H1 (cell line): ENCODE data around the gene BBS4. TPM values are rescaled to one million over a fixed set of nuclear protein-coding genes. Genes with fewer than 3 reads are reported as not detected.

ENCODE experiments used
- CTCF ChIA-PET: fragments of 300-600 bp; sonication (Branson Sonifier 250); formaldehyde crosslinking; loops from one replicate; lab custom pipeline; 2021; ENCODE audit not compliant: partially characterized antibody; lab: Charles Lee
- POLR2A ChIA-PET: fragments of 300-600 bp; sonication (Branson Sonifier 250); formaldehyde crosslinking; loops from one replicate; lab custom pipeline; 2021; ENCODE audit warnings: inconsistent platforms; ENCODE audit not compliant: partially characterized antibody; lab: Charles Lee
- DNase-seq, 2 experiments: peaks; one replicate each; pipeline versions ENCODE4 v3.0.0 to v3.0.0-alpha.2; 2010 to 2022; ENCODE audit warnings: low spot score in 2 of 2, low read depth in 1 of 2, mixed read lengths in 1 of 2
- FAIRE-seq: peaks from 2 replicates; lab custom pipeline; 2011; peaks lifted over from hg19 to GRCh38; lab: Jason Lieb, UNC
- H2AFZ ChIP-seq: 2 replicates; pipeline ENCODE4 v1.8.1; 2012; ENCODE audit warnings: low read length, inconsistent platforms
- H2AK5ac ChIP-seq: 2 replicates; pipeline ENCODE4 v1.6.1; 2013; ENCODE audit warnings: low read depth, low read length
- H2BK120ac ChIP-seq: replicated peaks from 2 replicates; pipeline ENCODE3; 2013; ENCODE audit warnings: low read depth, low read length, inconsistent platforms
- H2BK12ac ChIP-seq: 2 replicates; pipeline ENCODE4 v1.6.1; 2013; ENCODE audit warnings: low read depth, low read length
- H2BK15ac ChIP-seq: 2 replicates; pipeline ENCODE4 v1.6.1; 2013; ENCODE audit warnings: low read length
- H2BK20ac ChIP-seq: 2 replicates; pipeline ENCODE4 v1.6.1; 2013; ENCODE audit warnings: low read length
- H2BK5ac ChIP-seq: 2 replicates; pipeline ENCODE4 v1.6.1; 2013; ENCODE audit warnings: low read depth, low read length
- H3K14ac ChIP-seq: 2 replicates; pipeline ENCODE4 v1.6.1; 2013; ENCODE audit warnings: inconsistent platforms; ENCODE audit not compliant: insufficient read length
- H3K18ac ChIP-seq: 2 replicates; pipeline ENCODE4 v1.6.1; 2013; ENCODE audit warnings: low read length; ENCODE audit errors: extremely low read depth
- H3K23ac ChIP-seq: 2 replicates; pipeline ENCODE4 v1.6.1; 2013; ENCODE audit warnings: inconsistent platforms; ENCODE audit not compliant: insufficient read length
- H3K23me2 ChIP-seq: 2 replicates; pipeline ENCODE4 v1.6.1; 2013; ENCODE audit warnings: low read depth, low read length
- H3K27ac ChIP-seq: 2 replicates; pipeline ENCODE4 v1.6.1; 2011; ENCODE audit warnings: low read depth, low read length, inconsistent platforms
- H3K27me3 ChIP-seq, 4 experiments: replicated peaks in 1 of 4; 1 replicate in 1 of 4; 2 replicates in 3 of 4; pipeline versions ENCODE4 v1.6.1 to v1.8.1; 2011 to 2013; ENCODE audit warnings: low read length in 3 of 4, mild to moderate bottlenecking in 3 of 4, inconsistent platforms in 2 of 4, mixed read lengths in 2 of 4, moderate library complexity in 1 of 4; ENCODE audit not compliant: control insufficient read depth in 3 of 4, insufficient read depth in 3 of 4; ENCODE audit errors: extremely low read depth in 1 of 4
- H3K36me3 ChIP-seq, 4 experiments: 2 replicates each; pipeline versions ENCODE4 v1.6.1 to v1.8.1; 2011 to 2013; ENCODE audit warnings: mild to moderate bottlenecking in 4 of 4, low read length in 3 of 4, moderate library complexity in 2 of 4, control low read depth in 1 of 4, inconsistent platforms in 1 of 4; ENCODE audit not compliant: insufficient read depth in 4 of 4, control insufficient read depth in 2 of 4
- H3K4ac ChIP-seq: replicated peaks from 2 replicates; pipeline ENCODE3; 2013; ENCODE audit warnings: low read length, low read depth, mixed read lengths, inconsistent platforms; ENCODE audit not compliant: insufficient read length
- H3K4me1 ChIP-seq, 4 experiments: replicated peaks in 1 of 4; 1 replicate in 1 of 4; 2 replicates in 3 of 4; pipeline versions ENCODE4 v1.6.1 to v1.8.1; 2011 to 2013; ENCODE audit warnings: low read length in 3 of 4, inconsistent platforms in 2 of 4, mixed read lengths in 1 of 4; ENCODE audit not compliant: insufficient read depth in 4 of 4, control insufficient read depth in 3 of 4
- H3K4me2 ChIP-seq, 2 experiments: 2 replicates each; pipeline versions ENCODE4 v1.6.1 to v1.8.1; 2011 to 2013; ENCODE audit warnings: low read depth in 2 of 2, low read length in 2 of 2, control low read depth in 1 of 2, inconsistent platforms in 1 of 2, mild to moderate bottlenecking in 1 of 2; ENCODE audit not compliant: insufficient read depth in 1 of 2
- H3K4me3 ChIP-seq, 4 experiments: fragments of 200-600, 300-600 bp in 1 of 4; sonication (generic), shearing (Covaris generic), sonication (Bioruptor Twin) in 1 of 4; 2 replicates each; pipeline versions ENCODE4 v1.5.1 to v1.8.1; 2011 to 2016; ENCODE audit warnings: low read length in 4 of 4, low read depth in 3 of 4, control low read depth in 2 of 4, inconsistent platforms in 2 of 4, mild to moderate bottlenecking in 2 of 4, mixed read lengths in 1 of 4, moderate library complexity in 1 of 4; ENCODE audit not compliant: insufficient read depth in 2 of 4; ENCODE audit errors: extremely low read depth in 1 of 4
- H3K56ac ChIP-seq: replicated peaks from 2 replicates; pipeline ENCODE3; 2013; ENCODE audit warnings: low read depth, mild to moderate bottlenecking, mixed read lengths, low read length, inconsistent platforms; ENCODE audit not compliant: insufficient read length
- H3K79me1 ChIP-seq: 2 replicates; pipeline ENCODE4 v1.6.1; 2013; ENCODE audit warnings: low read depth, low read length, control low read depth
- H3K79me2 ChIP-seq, 2 experiments: 2 replicates each; pipeline versions ENCODE4 v1.6.1 to v1.8.1; 2012 to 2013; ENCODE audit warnings: low read length in 2 of 2, mild to moderate bottlenecking in 2 of 2, inconsistent platforms in 1 of 2; ENCODE audit not compliant: insufficient read depth in 2 of 2, control insufficient read depth in 1 of 2
- H3K9ac ChIP-seq, 4 experiments: replicated peaks in 1 of 4; 1 replicate in 1 of 4; 2 replicates in 3 of 4; pipeline versions ENCODE4 v1.6.1 to v1.8.1; 2011 to 2013; ENCODE audit warnings: low read depth in 3 of 4, low read length in 3 of 4, control low read depth in 2 of 4, mild to moderate bottlenecking in 2 of 4, moderate library complexity in 2 of 4, inconsistent platforms in 1 of 4; ENCODE audit errors: extremely low read depth in 1 of 4
- H3K9me3 ChIP-seq, 2 experiments: 2 replicates each; pipeline versions ENCODE4 v1.6.1 to v1.8.1; 2012 to 2013; ENCODE audit warnings: mild to moderate bottlenecking in 2 of 2, moderate library complexity in 2 of 2, control low read depth in 1 of 2, inconsistent platforms in 1 of 2, low read depth in 1 of 2, low read length in 1 of 2, mixed read lengths in 1 of 2; ENCODE audit not compliant: insufficient read depth in 2 of 2
- H4K20me1 ChIP-seq, 2 experiments: replicated peaks in 1 of 2; 2 replicates each; pipeline versions ENCODE3 to v1.8.1; 2011 to 2013; ENCODE audit warnings: inconsistent platforms in 2 of 2, low read length in 2 of 2, mild to moderate bottlenecking in 1 of 2; ENCODE audit not compliant: insufficient read depth in 2 of 2, control insufficient read depth in 1 of 2
- H4K5ac ChIP-seq: 2 replicates; pipeline ENCODE4 v1.6.1; 2013; ENCODE audit warnings: low read length, low read depth, mixed read lengths, inconsistent platforms; ENCODE audit not compliant: insufficient read length
- H4K8ac ChIP-seq: 2 replicates; pipeline ENCODE4 v1.8.0; 2013; ENCODE audit warnings: mild to moderate bottlenecking, moderate library complexity, low read length, inconsistent platforms; ENCODE audit not compliant: insufficient read depth; ENCODE audit errors: extremely low read depth
- H4K91ac ChIP-seq: replicated peaks from 2 replicates; pipeline ENCODE3; 2013; ENCODE audit warnings: low read length, mixed read lengths, inconsistent platforms; ENCODE audit not compliant: insufficient read length
- CBX8 ChIP-seq: fragments of 300-800, 300-1000 bp; sonication (generic); IDR thresholded peaks from 2 replicates; pipeline ENCODE4 v1.7.1; 2016; ENCODE audit warnings: low read depth, low read length, borderline replicate concordance
- HDAC2 ChIP-seq, 2 experiments: fragments of 300-600 bp in 1 of 2; sonication (generic) in 1 of 2; IDR thresholded peaks; 2 replicates each; pipeline ENCODE4 v1.6.1; 2011 to 2012; ENCODE audit warnings: low read depth in 2 of 2, low read length in 2 of 2, mild to moderate bottlenecking in 2 of 2, moderate library complexity in 2 of 2, borderline replicate concordance in 1 of 2, inconsistent platforms in 1 of 2
- PHF8 ChIP-seq: fragments of 200-600 bp; sonication (generic); conservative IDR thresholded peaks from 2 replicates; pipeline ENCODE4 v1.7.1; 2012; ENCODE audit warnings: low read depth, mild to moderate bottlenecking, inconsistent platforms, low read length, moderate library complexity
- WGBS, 2 experiments: shearing (Covaris generic) in 1 of 2; methylation state at CpG; one replicate each; pipeline versions ENCODE4 v1.1.6 to v1.1.7; 2013 to 2015; ENCODE audit warnings: low lambda C conversion rate in 2 of 2, mixed read lengths in 2 of 2, inconsistent platforms in 1 of 2, low coverage in 1 of 2, missing lambda C conversion rate in 1 of 2; ENCODE audit not compliant: insufficient replicate concordance in 2 of 2, insufficient coverage in 1 of 2, insufficient read length in 1 of 2; ENCODE audit errors: extremely low coverage in 1 of 2, missing lambda C conversion rate in 1 of 2; 5-methylcytosine and 5-hydroxymethylcytosine counted together
- polyA plus RNA-seq, 7 experiments: library from polyadenylated mRNA; depleted of rRNA in 3 of 7; stranded (reverse) in 5 of 7; unstranded in 2 of 7; fragments of >200 nt in 5 of 7; fragments of 200-250 nt in 2 of 7; gene quantifications; 1 replicate in 5 of 7; 2 replicates in 1 of 7; 4 replicates in 1 of 7; pipeline versions ENCODE4 v1.2.1 to v1.2.3, GENCODE V29; 2011 to 2013; ENCODE audit warnings: missing spikeins in 2 of 7, mixed read lengths in 2 of 7
- total RNA-seq: library from RNA; stranded (reverse); fragmentation: NEBNext Ultra II Directional; extraction: Animal tissue kit (Norgen Biotek cat#: 25700); gene quantifications from 2 replicates; pipeline ENCODE4 v1.2.1, GENCODE V29; 2021

The BBS4 gene
- total and polyA plus RNA-seq, 2 of the 8 experiments (the other 6 are each of a cell fraction or from before 2014, with no cell fraction given) = 17.4 to 24.1 TPM

DNA sequence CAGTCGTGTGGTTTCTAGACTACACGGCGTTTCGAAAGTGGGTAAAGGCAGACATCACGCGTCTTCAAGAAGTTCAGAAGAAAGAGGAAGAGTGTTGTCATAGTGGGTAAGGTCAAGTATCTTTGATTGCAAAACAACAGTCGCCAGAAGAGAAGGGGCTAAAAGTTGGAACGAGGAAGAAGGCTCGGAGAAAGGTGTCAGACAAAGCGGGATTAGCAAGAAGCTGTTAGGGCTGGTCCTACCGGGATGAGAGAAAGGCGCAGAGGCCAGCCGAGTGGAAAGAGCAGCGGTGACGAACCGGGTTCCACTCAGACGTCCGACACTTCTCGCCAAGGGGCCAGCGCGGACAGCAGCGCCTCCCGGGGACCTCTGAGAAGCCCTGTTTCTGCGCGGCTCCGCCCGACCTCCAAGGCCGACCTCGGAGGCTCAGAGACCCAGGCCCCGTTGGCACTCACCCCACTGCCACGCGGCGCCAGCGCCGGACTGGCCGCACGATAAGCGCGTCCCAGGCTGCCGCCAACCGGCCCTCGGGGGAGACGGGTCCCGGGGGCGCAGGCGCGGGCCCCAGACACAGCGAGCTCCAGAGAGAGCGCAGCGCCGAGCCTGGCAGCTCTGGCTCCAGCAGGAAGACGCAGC is 97.1 kb downstream of the BBS4 start:
- Histone ChIP-seq H3K36me3 (no peaks in the 10 kb centered on the region), H3K27me3 (no peaks in the 10 kb centered on the region), H3K4me3 (peak overlapping the region; percentile 79 to 98 (median 89)), H2BK5ac (peak overlapping the region; percentile 54), H2AFZ (peak overlapping the region; percentile 64), H3K23me2 (peaks cover 6% of the 10 kb centered on the region), H3K9ac (peak overlapping the region; percentile 92 to 98 (median 94)), H3K4ac (no peak overlapping the region), H2AK5ac (0 out of 2 replicates have a peak overlapping the region, but pooled peaks have one; percentile 10), H2BK20ac (no peak overlapping the region), H3K79me2 (peaks cover 0 to 45% of the 10 kb centered on the region in 2 experiments; a peak in 3 of 4 replicates), H2BK12ac (no peak overlapping the region), H4K20me1 (peaks cover 0 to 1% of the 10 kb centered on the region in 2 experiments), H3K27ac (peak overlapping the region; percentile 87; the same call in 1 of the 2 replicates), H3K56ac (no peak overlapping the region), H3K4me1 (peaks cover 0 to 8% (median 2%) of the 10 kb centered on the region in 4 experiments; a peak in 3 of 7 replicates), H3K9me3 (no peaks in the 10 kb centered on the region), H4K91ac (peak overlapping the region; percentile 12), H4K8ac (peak overlapping the region; percentile 92; the same call in 1 of the 2 replicates), H2BK120ac (no peak overlapping the region), H3K4me2 (peak overlapping the region; percentile 88 to 96), H3K79me1 (no peaks in the 10 kb centered on the region; the same call in 1 of the 2 replicates), H3K14ac (no peak overlapping the region), H2BK15ac (0 out of 2 replicates have a peak overlapping the region, but pooled peaks have one; percentile 61), H3K23ac (no peak overlapping the region), H4K5ac (peak overlapping the region; percentile 39), H3K18ac (0 out of 2 replicates have a peak overlapping the region, but pooled peaks have one; percentile 13)
- CTCF ChIA-PET = interaction anchor here (1.0 to 2.2 kb wide), 4 partner anchors 12 to 331 kb away, joined by 3 to 7 read pairs (median 4); no protein-coding TSS in a partner anchor
- POLR2A ChIA-PET = interaction anchor here (1.3 kb wide), 1 partner anchor 11 kb away, joined by 3 read pairs; no protein-coding TSS in a partner anchor
- FAIRE-seq (no peak), DNase-seq (no peak)
- TF ChIP-seq HDAC2 (IDR thresholded peaks at IDR 0.05; ENCODE audit: borderline replicate concordance in 1 of 2, low read depth in 2 of 2, low read length in 2 of 2) = peak in 1 of 2 experiments; percentile 80; a peak in 1 of 4 replicates
- no peak for TF ChIP-seq CBX8
- TF ChIP-seq PHF8 = peak; percentile 97; the same call in 1 of the 2 replicates
- WGBS, 2 experiments = 4% methylated on average over 46 of the region's 52 CpGs; no CpG with 5 or more reads in 1 of the 2 experiments
